ENCODE data around the gene CENPU.

Gene CENPU

DNA sequence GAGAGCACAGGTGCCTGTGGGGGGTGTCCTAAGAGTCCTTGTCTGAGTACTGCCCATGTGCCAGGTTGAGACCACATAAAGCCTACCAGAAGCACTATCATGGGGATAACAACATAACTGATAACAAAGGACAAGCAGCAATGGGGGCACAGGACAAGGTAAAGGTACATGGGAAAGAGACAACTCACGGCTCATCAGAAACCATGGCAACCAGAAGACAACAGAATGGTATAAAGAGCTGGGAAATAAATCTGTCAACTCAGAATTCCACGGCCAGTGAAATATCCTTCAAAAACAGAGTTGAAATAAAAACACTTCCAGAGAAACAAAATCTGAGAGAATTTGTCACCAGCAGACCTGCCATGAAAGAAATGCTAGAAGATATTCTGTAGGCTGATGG, 20.0 kb downstream of the CENPU start:
- DNase-seq (ENCODE audit: low read depth in 2 of 2, low spot score in 1 of 2) = no peak

DNA sequence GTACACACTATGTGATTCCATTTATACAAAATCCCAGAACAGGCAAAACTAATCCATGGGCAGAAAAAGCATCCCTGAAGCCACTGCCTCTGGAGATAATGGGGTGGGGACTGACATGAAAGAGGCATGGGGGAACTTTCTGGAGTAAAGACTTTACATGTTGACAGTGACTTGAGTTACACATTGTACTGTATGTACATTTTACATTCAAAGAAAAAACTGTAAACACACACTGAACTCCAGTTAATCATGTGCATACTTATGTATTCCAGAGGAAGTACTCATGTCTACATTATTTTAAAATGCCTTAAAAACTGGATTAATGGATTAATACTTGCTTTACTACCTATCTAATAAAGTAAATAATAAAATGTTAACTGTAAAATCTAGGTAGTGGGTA, 21.6 kb downstream of the CENPU start:
- no peak for DNase-seq (ENCODE audit: low read depth in 2 of 2, low spot score in 1 of 2)

DNA sequence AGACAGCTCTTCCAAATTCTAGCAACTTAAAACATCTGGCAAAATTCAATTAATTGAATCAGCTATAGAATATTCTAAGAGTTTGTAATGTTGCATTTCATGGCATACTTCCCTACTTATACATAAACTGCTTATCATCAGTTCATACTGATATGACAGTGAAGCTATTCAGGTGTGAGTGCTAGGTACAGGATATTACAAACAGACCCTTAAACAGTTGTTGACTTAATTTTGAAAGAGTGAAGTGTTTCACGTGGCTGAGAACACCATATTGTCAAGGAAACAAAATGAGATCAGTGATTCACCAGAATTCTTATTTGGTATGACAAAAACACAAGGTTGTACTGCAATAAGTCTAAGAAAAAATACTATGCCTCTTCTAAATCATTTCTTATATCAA, 27.4 kb downstream of the CENPU start:
- no peak for DNase-seq (ENCODE audit: low read depth in 2 of 2, low spot score in 1 of 2)

DNA sequence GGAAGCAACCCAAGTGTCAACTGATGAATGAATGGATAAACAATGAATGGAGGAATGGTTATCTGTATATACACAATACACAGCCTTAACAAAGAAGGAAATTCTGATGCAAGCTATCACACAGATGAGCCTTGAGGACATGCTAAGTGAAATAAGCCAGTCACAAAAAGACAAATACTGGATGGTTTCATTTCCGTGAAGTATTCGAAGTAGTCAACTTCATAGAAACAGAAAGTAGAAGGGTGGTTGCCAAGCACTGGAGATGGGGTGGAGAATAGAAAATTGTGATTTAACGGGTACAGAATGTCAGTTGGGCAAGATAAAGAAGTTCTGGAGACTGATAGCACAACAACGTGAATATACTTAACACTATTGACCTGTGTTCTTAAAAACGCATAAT, 28.2 kb downstream of the CENPU start:
- no peak for DNase-seq (ENCODE audit: low read depth in 2 of 2, low spot score in 1 of 2)

DNA sequence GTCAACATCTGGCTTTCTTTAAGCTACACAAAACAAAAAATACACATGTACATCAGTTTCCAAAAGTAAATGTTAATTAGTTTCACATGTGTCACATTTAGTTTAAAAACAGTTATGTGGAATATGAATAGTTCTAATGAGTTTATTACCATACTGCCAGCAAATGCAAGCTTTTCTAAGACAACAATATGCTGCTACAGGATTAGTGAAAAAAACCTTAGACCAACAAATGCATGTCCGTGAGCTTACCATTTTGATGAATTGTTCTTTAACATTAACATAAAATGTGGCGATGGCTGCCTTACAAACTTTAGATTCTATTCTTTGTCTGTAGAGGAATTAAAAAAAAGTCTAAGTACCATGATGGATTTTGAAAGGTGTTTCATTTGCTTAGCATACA, 31.8 kb downstream of the CENPU start:
- DNase-seq (ENCODE audit: low read depth in 2 of 2, low spot score in 1 of 2) = no peak

DNA sequence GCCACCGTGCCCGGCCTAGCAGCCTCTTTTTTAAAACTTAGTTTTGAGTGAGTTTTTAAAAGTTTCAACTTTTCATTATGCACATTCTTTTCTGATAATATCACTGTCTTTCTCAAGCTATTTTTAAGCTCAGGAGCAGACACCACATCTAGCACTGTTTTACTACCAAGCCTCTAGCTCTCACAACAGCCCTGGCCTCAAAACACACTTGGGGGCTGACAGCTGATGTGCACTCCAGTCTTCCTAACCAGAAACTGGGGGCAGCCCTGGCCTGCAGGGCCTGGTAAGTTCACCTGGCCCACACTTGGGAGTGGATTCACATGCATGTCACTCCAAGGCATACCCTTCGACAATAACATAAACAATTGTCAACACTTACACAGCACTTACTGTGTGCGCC, 34.0 kb downstream of the CENPU start:
- DNase-seq (ENCODE audit: low read depth in 2 of 2, low spot score in 1 of 2) = no peak

DNA sequence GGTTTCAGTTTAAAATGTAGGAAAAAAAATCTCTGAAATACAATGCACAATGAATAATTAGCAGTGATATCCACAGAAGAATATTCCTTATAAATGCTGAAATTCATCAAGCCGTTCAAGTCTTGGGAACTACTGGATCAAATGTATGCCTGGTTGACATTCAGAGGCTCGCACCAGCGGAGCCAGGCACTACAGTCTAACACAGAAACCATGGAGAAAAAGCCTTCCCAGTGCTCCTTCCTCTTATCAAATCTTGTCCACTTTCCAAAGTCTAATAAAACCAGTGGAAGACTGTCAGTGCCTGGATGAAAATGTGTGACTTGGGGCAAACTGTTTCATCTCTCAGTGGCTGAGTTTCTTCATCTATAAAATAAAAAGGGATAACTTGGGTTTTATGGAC, 35.9 kb downstream of the CENPU start:
- no peak for DNase-seq (ENCODE audit: low read depth in 2 of 2, low spot score in 1 of 2)

DNA sequence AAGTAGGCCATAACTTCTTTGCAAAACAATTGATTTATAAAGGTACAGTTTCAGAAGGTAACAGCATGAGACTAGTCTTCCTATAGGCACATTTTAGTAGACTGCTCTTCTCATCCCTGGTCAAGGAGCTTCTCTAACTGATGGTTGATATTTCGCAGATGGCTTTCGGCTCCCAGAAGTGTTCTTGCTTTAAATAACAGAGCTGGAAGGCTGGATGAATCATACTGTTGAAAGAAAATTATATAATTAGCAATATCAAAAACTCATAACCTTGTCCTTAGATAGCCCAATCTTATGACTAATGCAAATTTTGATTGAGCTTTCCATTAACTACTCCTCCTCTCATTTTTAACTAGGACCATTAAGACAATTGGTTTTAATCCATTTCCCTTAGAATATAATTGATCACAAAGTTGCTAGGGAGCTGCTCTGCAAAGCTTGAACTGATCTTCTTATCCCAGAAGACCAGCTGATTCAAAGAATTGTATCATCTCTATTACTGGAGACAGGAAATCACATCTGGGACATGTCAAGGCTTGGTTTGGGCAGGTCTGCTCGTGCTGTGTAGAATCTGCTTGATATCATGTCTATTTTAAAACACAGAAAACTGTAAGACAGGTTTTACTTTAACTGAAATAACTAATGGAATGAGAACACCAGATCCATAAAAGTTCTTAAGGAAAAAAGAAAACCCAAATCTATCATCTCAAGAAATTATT, 38.6 kb downstream of the CENPU start:
- no peak for DNase-seq (ENCODE audit: low read depth in 2 of 2, low spot score in 1 of 2)

DNA sequence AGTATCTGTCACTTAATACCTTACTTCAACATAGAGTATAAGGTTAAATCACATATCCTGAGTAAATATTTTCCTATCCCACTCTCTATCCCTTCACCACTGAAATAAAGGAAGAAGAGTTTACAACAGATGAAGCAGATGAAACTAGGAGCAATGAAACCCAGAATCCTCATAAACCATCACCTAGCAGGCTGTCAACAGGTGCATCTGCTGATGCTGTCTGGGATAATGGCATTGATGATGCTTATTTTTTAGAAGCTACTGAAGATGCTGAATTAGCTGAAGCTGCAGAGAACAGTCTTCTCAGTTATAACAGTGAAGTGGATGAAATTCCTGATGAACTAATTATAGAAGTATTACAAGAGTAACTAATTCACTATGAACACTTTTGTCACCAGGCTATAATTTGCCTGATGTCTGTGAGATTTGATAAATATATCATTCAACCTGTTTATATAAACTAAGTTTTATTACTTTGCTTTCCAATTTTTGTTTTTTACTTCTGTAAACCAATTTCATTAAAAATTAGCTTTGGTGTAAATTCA, 39.4 kb downstream of the CENPU start:
- no peak for DNase-seq (ENCODE audit: low read depth in 2 of 2, low spot score in 1 of 2)

DNA sequence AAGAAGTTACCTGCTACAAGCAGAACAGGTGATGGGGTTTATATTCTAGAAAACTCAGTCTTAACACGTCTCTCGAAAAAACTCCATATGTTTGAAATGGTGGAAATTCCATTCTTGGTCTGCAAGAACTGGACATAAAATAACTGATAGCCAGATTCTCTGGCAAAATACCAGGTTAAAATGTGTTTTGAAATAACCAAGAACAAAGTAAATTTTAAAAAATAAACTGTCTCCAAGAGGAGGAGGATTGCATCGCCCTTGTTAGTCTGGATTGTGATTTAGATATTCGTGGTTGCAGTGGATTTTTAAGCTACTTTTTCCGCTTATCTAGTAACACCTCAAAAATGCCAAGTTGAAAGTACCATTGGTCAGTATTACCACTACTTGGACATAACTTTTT, 40.8 kb downstream of the CENPU start:
- no peak for DNase-seq (ENCODE audit: low read depth in 2 of 2, low spot score in 1 of 2)

DNA sequence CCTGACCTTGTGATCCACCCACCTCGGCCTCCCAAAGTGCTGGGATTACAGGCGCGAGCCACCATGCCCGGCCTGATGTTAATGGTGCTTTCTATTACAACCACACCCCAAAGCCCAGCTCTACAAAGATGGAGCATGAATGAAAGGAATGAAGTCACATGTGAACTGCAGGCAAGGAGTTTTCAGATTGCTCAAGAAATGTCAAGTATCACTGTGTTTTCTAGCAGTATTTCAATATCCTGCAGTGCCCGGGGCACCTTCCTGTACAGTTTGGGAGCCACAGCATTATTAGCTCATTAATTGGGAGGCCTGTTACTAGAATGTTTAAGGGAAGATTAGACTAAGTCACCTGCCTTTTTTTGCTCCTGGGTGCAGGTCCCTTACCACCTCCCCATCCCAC, 44.2 kb downstream of the CENPU start:
- DNase-seq (ENCODE audit: low read depth in 2 of 2, low spot score in 1 of 2) = no peak

DNA sequence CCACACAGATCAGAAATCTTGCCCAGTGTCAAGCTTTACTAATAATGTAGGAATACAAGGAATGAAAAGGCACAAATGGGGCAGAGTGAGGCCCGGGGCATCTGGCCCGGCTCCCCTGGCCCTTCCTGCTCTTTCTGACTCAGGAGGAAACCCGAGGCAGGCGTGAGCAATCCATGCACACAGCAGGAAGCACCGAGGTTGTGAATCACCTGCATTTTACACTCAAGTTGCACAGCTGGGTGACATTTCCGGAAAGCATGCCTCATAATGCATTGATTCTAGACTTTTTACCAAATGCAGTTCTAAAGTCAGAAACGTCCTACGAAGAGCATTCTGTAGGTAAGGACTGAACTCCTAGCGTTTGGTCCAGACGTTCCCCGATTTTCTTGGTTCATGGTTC, 45.4 kb downstream of the CENPU start:
- DNase-seq (ENCODE audit: low read depth in 2 of 2, low spot score in 1 of 2) = no peak

DNA sequence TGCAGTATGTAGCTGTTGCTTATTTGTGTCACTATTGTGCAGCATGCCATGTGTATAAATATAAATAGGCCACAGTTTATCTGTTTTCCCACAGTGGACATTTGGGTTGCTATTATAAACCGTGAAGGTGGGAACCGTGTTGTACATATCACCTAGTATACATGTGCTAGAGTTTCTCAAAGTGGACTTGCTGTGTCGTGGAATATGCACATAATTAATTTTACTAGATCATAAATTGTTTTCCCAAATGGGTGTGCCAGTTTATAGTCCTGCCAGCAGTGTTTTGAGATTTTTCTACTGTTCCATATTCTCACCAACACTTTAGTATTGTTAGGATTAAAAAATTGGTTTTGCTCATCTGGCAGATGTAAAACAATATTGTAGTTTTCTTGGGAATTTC, 45.9 kb downstream of the CENPU start:
- no peak for DNase-seq (ENCODE audit: low read depth in 2 of 2, low spot score in 1 of 2)

DNA sequence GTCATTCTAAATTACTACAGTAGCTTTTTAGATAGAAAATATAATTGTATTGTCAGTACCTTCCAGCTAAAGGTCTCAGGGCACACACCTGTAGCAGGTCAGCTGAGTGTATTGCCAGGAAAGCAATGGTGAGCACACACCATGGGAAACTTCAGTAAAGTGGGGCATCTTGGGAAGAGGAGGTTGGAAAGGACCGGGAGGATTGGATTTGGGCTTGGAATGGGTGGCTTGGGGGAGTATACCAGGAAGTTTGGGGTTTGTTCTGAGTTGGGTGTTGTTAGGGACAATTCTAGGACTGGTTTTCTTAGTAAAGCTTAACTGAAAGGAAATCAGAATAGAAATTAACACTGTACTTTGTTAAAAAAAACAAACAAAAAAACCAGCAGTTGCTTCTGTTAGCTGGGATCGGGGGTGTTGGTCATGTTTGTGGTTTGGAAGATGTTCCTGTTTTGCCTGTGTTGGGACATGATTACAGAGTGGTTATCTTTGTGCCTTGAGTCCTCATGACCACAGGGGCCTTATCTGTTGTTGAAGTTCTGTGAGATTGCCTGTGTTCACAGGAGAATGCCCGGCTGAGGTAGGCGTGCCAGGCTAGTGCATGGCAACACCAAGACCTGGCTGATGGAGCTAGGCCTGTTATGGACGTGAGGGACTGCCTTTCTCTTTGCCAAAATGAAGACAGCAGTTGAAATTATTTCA, 49.3 kb downstream of the CENPU start:
- no peak for DNase-seq (ENCODE audit: low read depth in 2 of 2, low spot score in 1 of 2)

DNA sequence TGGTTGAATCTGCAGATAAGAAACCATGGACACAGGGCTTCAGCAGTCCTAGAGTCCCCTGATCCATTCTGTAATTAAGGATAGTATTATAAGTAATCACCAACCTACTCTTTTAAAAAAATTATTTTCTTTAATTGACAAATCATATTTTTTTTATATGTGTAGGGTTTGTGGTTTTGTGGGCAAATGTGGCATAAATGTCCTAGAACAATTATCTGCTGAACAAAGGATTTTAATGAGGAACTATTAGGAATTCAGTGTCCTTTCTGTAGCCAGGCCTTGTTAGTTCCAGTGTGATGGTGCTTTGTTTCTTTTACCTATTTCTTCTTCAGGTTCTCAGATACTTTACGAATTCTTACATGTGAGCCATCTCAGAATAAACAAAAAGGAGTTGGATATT, 52.0 kb downstream of the CENPU start:
- no peak for DNase-seq (ENCODE audit: low read depth in 2 of 2, low spot score in 1 of 2)

DNA sequence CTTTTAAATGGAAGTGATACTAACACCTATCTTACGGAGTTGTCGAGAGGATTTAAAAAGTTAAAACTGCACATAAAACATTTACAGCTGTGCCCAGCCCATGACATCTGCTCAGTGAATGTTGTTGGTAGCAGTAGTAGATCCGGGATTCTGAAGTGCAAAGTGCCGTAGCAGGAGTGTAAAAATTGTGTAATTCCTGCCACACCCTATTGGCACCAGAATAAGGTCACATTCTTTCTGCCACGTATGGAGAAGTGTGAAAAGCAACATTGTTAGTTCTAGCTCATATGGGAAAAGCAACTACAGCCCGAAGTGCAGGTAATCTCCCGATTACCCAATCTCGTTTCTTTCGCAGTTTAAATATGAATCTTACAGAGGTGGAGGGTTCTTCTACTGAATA, 53.2 kb downstream of the CENPU start:
- DNase-seq (ENCODE audit: low read depth in 2 of 2, low spot score in 1 of 2) = no peak

DNA sequence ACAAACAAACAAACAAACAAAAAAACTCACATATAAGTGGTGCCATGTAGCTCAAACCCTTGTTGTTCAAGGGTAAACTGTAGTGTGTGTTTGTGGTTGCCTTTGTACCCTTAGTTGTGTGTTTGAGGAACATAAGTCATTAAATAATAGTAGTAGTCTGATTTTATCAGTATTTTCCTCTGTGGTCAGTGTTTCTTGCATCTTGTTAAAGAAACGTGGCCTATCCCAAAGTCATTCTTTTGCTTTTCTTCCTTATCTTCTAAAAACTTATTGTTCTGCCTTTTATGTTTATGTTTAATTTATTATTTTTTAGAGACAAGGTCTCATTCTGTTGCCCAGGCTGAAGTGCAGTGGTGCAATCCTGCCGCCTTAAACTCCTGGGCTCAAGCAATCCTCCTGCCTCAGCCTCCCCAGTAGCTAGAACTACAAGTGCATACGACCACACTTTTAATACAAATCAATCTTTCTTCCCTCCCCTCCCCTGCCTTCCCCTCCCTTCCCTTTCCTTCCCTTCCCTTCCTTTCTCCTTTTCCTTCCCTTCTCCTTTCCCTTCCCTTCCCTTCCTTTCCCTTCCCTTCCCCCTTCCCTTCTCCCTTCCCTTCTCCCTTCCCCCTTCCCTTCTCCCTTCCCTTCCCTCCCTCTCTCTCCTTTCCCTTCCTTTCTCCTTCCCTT, 57.9 kb downstream of the CENPU start:
- DNase-seq (ENCODE audit: low read depth in 2 of 2, low spot score in 1 of 2) = no peak

DNA sequence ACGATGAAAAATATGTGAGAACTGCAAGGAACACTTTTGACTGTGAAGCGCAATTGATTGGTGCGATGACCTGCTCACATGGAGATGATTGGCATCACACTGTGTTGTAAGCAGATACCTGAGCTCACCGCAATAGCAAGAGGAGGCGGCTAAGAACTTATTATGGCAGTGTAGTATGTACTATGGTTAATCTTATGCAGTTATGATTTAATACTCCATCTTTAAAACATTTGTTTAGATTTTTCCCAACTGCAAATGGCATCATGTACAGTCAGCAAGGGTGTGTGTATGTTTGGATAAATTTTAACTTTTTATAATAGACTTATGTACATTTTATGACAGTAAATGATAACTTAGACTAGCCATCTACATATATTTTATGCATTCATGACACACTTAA, 58.9 kb downstream of the CENPU start:
- no peak for DNase-seq (ENCODE audit: low read depth in 2 of 2, low spot score in 1 of 2)

DNA sequence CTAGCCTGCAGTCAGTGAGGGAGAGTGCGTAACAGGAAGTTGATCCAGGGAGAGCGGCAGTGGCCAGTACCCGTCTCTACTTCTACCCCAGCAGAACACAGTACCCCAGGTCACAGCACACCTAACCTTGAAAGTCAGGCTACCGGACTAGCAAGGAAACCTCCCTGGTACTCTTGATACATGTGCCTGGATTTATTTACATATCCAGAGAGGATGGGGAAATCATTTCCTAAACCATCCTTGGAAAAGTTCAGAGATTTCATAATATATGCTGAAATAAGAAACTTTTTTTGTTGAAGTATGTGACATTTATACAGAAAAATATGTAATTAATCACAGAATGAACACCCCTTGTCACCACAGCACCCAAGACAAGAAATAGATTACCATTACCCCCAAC, 59.9 kb downstream of the CENPU start:
- no peak for DNase-seq (ENCODE audit: low read depth in 2 of 2, low spot score in 1 of 2)

DNA sequence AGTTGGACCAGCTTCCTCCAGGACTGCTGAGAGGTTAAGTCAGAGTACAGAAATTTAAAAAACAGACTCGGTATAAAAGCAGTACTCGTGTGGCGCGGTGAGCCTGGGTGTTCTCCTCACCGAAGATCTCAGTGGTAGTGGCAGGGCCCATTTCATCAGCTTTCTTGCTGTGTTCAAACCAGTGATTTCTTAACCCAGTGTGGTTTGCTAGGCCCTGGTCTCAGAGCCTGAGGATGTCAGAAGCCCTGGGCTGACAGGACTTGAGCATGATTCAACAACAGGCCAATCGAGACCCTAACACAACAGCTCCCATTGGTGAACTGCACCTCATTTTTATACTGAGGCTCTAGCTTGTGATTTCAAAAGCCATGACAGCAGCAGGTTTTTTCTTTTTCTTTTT, 61.2 kb downstream of the CENPU start:
- DNase-seq (ENCODE audit: low read depth in 2 of 2, low spot score in 1 of 2) = no peak

DNA sequence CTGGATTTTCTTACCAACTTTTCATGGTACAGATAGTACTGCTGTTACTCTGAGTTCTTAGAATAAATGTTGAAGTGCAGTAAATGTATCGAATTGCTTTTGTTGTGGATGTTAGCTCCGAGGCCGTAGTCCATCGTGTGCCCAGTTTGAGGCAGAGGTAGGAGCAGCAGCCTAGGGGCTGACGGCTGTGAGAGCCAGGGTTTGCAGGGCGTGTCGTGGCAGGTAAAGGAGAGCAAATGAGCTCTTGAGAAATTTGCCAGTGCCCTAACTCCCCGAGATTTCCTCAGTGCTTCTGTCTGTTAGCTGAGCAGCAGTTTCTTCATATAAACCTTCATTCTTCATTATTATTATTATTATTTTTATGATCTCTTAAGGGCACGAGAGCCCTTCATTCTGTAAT, 62.8 kb downstream of the CENPU start:
- DNase-seq (ENCODE audit: low read depth in 2 of 2, low spot score in 1 of 2) = no peak

DNA sequence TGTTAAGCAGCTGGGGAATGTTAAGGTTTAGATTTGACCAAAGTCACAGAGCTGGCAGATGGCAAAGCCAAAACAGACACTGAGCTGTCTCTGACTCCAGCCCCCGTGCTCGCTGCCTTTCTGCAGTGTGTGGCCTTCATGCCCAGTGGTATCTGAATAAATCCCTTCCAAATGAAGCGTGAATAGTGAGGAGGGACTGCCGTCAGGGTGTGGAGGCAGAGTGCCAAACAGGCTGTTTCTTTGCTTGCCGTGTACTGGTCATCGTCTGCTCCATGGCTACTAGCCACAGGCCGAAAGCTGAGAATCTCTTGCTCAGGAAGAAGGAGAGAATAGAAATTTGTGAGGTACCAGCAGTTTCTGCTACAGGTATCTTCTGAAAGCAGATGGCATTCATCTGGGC, 64.6 kb downstream of the CENPU start:
- DNase-seq (ENCODE audit: low read depth in 2 of 2, low spot score in 1 of 2) = no peak

All from stimulated activated CD8-positive, alpha-beta memory T cell treated with anti-CD3 and anti-CD28 coated beads, Interleukin-4, amount 100 ng/mL, for 1 hour (primary cell).